ENCODE results near the gene SERPINI2. TPM values are rescaled to one million over a fixed set of nuclear protein-coding genes. Genes with fewer than 3 reads are reported as not detected.
A peak's percentile ranks its signal among the peaks of the same experiment; 100 is the strongest.

Gene SERPINI2
- total RNA-seq, 1 experiment from 2014 or later = 0.22 TPM

DNA sequence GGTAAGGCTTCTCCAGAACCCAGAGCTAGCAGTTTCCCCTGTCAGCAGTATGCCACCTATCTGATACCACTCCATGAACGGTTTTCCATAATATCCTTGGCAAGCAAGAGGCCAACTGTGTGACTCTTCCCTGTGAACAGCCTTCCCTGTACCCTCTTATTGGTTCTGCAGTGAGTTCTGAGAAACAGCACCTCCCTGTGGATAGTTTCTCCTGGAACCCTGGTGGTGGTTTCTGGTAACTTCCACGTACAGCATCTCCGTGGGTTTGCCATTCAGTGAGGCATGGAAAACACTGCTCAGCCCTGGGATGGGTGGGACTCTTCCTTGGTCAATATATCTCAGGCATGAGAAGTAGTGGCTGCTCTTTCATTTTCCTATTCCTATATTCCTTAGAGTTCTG, 19.4 kb upstream of the SERPINI2 start:
- Histone ChIP-seq H3K14ac (ENCODE audit: insufficient read depth, low read length) (no peak overlapping the region), H3K79me1 (ENCODE audit: insufficient read depth, low read depth, low read length, poor library complexity, severe bottlenecking) (no peaks in the 10 kb centered on the region), H4K20me1 (ENCODE audit: control insufficient read depth, insufficient read depth, insufficient read length) (no peaks in the 10 kb centered on the region), H2AK5ac (ENCODE audit: insufficient read length, low read length) (no peak overlapping the region), H3K9me3 (ENCODE audit: control insufficient read depth, low read depth, low read length) (no peaks in the 10 kb centered on the region), H2BK15ac (ENCODE audit: low read depth, low read length) (no peak overlapping the region), H3T11ph (ENCODE audit: low read length) (no peak overlapping the region), H3K9ac (ENCODE audit: extremely low read depth, insufficient read length, low read length) (no peak overlapping the region), H3K23me2 (ENCODE audit: insufficient read length, low read depth, low read length, poor library complexity, severe bottlenecking) (no peaks in the 10 kb centered on the region), H4K8ac (replicated peaks; ENCODE audit: insufficient read length, low read depth, low read length) (no peak overlapping the region), H2BK120ac (ENCODE audit: low read depth, low read length, poor library complexity, severe bottlenecking) (no peak overlapping the region), H3K18ac (ENCODE audit: insufficient read length, low read depth, low read length) (no peak overlapping the region), H4K91ac (ENCODE audit: insufficient read length, low read depth, low read length) (no peak overlapping the region), H3K79me2 (ENCODE audit: insufficient read depth, low read length) (no peaks in the 10 kb centered on the region), H3K4ac (ENCODE audit: low read depth, low read length) (no peak overlapping the region), H3K56ac (ENCODE audit: insufficient read length, low read depth, low read length) (no peak overlapping the region), H3K4me1 (ENCODE audit: insufficient read depth, low read length) (peaks cover 12% of the 10 kb centered on the region; the same call in 1 of the 2 replicates), H2BK20ac (ENCODE audit: low read depth, low read length, poor library complexity, severe bottlenecking) (no peak overlapping the region), H2BK12ac (ENCODE audit: insufficient read length, low read depth, low read length) (no peak overlapping the region), H4K5ac (ENCODE audit: insufficient read length, low read depth, low read length) (no peak overlapping the region), H3K23ac (ENCODE audit: insufficient read length, low read depth, low read length) (no peak overlapping the region), H2BK5ac (ENCODE audit: insufficient read length, low read length) (no peak overlapping the region), H3K27ac (ENCODE audit: insufficient read length, low read depth, low read length) (no peak overlapping the region), H2AFZ (ENCODE audit: low read length) (no peak overlapping the region), H3K4me2 (ENCODE audit: insufficient read depth, insufficient read length, low read length) (no peak overlapping the region), H3K27me3 (ENCODE audit: insufficient read depth, low read length) (no peaks in the 10 kb centered on the region)
- Mint-ChIP-seq H3K36me3 (ENCODE audit: insufficient read depth in 1 of 3, low read depth in 3 of 3) (no peaks in the 10 kb centered on the region), H3K4me1 (peaks cover 30 to 32% of the 10 kb centered on the region in 2 experiments), H3K4me3 (no peak overlapping the region), H3K27ac (no peak overlapping the region), H3K9me3 (no peaks in the 10 kb centered on the region), H3K27me3 (ENCODE audit: low read depth) (peaks cover 2% of the 10 kb centered on the region)
- TF ChIP-seq, protein P1, sequence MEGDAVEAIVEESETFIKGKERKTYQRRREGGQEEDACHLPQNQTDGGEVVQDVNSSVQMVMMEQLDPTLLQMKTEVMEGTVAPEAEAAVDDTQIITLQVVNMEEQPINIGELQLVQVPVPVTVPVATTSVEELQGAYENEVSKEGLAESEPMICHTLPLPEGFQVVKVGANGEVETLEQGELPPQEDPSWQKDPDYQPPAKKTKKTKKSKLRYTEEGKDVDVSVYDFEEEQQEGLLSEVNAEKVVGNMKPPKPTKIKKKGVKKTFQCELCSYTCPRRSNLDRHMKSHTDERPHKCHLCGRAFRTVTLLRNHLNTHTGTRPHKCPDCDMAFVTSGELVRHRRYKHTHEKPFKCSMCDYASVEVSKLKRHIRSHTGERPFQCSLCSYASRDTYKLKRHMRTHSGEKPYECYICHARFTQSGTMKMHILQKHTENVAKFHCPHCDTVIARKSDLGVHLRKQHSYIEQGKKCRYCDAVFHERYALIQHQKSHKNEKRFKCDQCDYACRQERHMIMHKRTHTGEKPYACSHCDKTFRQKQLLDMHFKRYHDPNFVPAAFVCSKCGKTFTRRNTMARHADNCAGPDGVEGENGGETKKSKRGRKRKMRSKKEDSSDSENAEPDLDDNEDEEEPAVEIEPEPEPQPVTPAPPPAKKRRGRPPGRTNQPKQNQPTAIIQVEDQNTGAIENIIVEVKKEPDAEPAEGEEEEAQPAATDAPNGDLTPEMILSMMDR (conservative IDR thresholded peaks at IDR 0.05) = peak; percentile 87
- peak; percentile 69 for DNase-seq
- no CpG with 5 or more reads among the region's 3 CpGs for WGBS (ENCODE audit: extremely low coverage, insufficient read length, low lambda C conversion rate)
